Measurements from ENCODE around the gene TGFBR3L.
"Not testable (repeated sequence)": the region's sequence is repeated elsewhere in the genome, so short reads cannot be mapped to it uniquely, and the experiment has no call there.

TGFBR3L gene

GRCh38 chr19:7947939-7948338 lies 33.3 kb downstream of the TGFBR3L start:
- H3K9me3 ChIP-seq (ENCODE audit: control insufficient read depth in 5 of 5, low read length in 5 of 5), result no peaks in the 10 kb centered on the region
- H3K9ac ChIP-seq (ENCODE audit: low read length in 5 of 5), result no peak overlapping the region
- peaks cover 5 to 24% (median 15%) of the 10 kb centered on the region in 5 donors for H3K4me1 ChIP-seq (ENCODE audit: control insufficient read depth in 5 of 5, insufficient read depth in 5 of 5, low read length in 5 of 5)
- no peak overlapping the region for H3K4me3 ChIP-seq (ENCODE audit: low read depth in 1 of 5, low read length in 5 of 5)
- H3K27ac ChIP-seq (ENCODE audit: low read depth, low read length), result no peak overlapping the region
- no peaks in the 10 kb centered on the region for H3K36me3 ChIP-seq (ENCODE audit: control insufficient read depth in 5 of 5, insufficient read depth in 5 of 5, low read length in 5 of 5)
- H3K27me3 ChIP-seq (ENCODE audit: control insufficient read depth in 5 of 5, insufficient read depth in 4 of 5, low read length in 5 of 5), result peaks cover 0 to 3% (median 0%) of the 10 kb centered on the region in 5 donors

DNA sequence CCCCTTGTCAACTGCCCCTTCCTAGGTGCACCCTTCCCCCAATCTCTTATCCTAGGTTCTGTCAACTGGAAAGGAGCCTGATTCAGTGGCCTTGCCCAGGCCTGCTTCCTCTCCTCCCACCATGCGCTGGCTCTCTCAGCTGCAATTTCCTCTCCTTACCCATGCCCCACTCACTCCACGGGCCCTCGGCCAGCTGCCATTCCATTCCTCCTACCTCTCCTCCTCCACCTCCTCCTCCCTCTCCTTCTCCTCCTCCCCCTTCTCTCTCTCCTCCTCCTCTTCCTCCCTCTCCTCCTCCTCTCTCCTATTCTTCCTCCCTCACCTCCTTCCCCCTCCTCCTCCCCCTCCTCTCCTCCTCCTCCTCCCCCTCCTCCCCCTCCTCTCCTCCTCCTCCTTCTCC lies 38.4 kb downstream of the TGFBR3L start:
- H3K36me3 ChIP-seq (ENCODE audit: control insufficient read depth in 5 of 5, insufficient read depth in 5 of 5, low read length in 5 of 5), result peaks cover 0 to 5% (median 1%) of the 10 kb centered on the region in 5 donors
- H3K27ac ChIP-seq (ENCODE audit: low read depth, low read length), result no peak overlapping the region
- H3K9ac ChIP-seq (ENCODE audit: low read length in 5 of 5), result peak overlapping the region in 1 of 5 donors; percentile 14
- peaks cover 0 to 19% (median 11%) of the 10 kb centered on the region in 5 donors for H3K4me1 ChIP-seq (ENCODE audit: control insufficient read depth in 5 of 5, insufficient read depth in 5 of 5, low read length in 5 of 5)
- H3K9me3 ChIP-seq (ENCODE audit: control insufficient read depth in 5 of 5, low read length in 5 of 5), result no peaks in the 10 kb centered on the region
- no peaks in the 10 kb centered on the region for H3K27me3 ChIP-seq (ENCODE audit: control insufficient read depth in 5 of 5, insufficient read depth in 4 of 5, low read length in 5 of 5)
- H3K4me3 ChIP-seq (ENCODE audit: low read depth in 1 of 5, low read length in 5 of 5), result no peak overlapping the region

DNA sequence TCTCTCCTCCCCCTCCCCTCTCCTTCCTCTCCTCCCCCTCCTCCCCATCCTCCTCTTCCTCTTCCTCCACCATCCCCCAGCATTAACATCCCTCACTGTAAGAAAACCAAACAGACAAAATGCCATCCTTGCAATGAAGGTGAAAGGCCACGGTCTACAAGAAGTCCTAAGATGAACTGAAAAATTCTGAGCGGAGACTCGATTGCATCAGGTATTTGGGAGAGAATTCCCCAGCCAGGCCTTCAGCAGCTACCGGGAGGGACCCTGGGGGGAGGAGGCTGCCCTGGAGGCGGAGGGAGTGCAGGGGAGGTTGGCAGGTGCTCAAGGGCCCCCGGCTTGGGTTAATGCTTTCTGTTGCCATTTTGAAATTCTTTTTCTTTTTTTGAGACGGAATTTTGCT lies 38.9 kb downstream of the TGFBR3L start:
- Histone ChIP-seq H3K36me3 (ENCODE audit: control insufficient read depth in 5 of 5, insufficient read depth in 5 of 5, low read length in 5 of 5) (peaks cover 0 to 8% (median 5%) of the 10 kb centered on the region in 5 donors), H3K9ac (ENCODE audit: low read length in 5 of 5) (no peak overlapping the region), H3K9me3 (ENCODE audit: control insufficient read depth in 5 of 5, low read length in 5 of 5) (no peaks in the 10 kb centered on the region), H3K4me1 (ENCODE audit: control insufficient read depth in 5 of 5, insufficient read depth in 5 of 5, low read length in 5 of 5) (peaks cover 0 to 19% (median 11%) of the 10 kb centered on the region in 5 donors), H3K27me3 (ENCODE audit: control insufficient read depth in 5 of 5, insufficient read depth in 4 of 5, low read length in 5 of 5) (no peaks in the 10 kb centered on the region), H3K4me3 (ENCODE audit: low read depth in 1 of 5, low read length in 5 of 5) (no peak overlapping the region), H3K27ac (ENCODE audit: low read depth, low read length) (no peak overlapping the region)

GRCh38 chr19:7955696-7956095 lies 41.1 kb downstream of the TGFBR3L start:
- Histone ChIP-seq H3K27me3 (ENCODE audit: control insufficient read depth in 5 of 5, insufficient read depth in 4 of 5, low read length in 5 of 5) (no peaks in the 10 kb centered on the region), H3K36me3 (ENCODE audit: control insufficient read depth in 5 of 5, insufficient read depth in 5 of 5, low read length in 5 of 5) (peaks cover 0 to 17% (median 6%) of the 10 kb centered on the region in 5 donors), H3K4me3 (ENCODE audit: low read depth in 1 of 5, low read length in 5 of 5) (no peak overlapping the region), H3K9me3 (ENCODE audit: control insufficient read depth in 5 of 5, low read length in 5 of 5) (no peaks in the 10 kb centered on the region), H3K27ac (ENCODE audit: low read depth, low read length) (no peak overlapping the region), H3K4me1 (ENCODE audit: control insufficient read depth in 5 of 5, insufficient read depth in 5 of 5, low read length in 5 of 5) (peaks cover 0 to 19% (median 11%) of the 10 kb centered on the region in 5 donors), H3K9ac (ENCODE audit: low read length in 5 of 5) (no peak overlapping the region)

DNA sequence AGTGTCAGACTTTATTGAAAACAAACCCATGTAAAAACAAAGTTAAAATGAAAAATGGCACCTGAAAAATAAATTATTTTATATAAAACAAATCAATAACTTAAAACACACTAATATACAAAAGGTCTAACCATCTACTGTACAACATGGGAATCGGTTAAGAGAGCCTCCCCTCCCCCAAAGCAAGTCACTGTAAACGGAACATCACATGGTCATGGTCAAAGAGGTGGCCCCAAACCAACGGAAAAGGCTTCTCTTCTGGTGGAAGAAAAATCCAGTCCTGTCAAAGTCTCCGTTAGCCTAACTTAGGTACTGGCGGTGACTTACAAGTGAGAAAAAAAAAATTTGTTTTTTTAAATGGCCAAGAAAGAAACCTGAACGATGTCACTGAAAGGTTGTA lies 44.6 kb downstream of the TGFBR3L start:
- no peaks in the 10 kb centered on the region for H3K27me3 ChIP-seq (ENCODE audit: control insufficient read depth in 5 of 5, insufficient read depth in 4 of 5, low read length in 5 of 5)
- H3K4me1 ChIP-seq (ENCODE audit: control insufficient read depth in 5 of 5, insufficient read depth in 5 of 5, low read length in 5 of 5), result no peaks in the 10 kb centered on the region
- peaks cover 4 to 51% (median 41%) of the 10 kb centered on the region in 5 donors for H3K36me3 ChIP-seq (ENCODE audit: control insufficient read depth in 5 of 5, insufficient read depth in 5 of 5, low read length in 5 of 5)
- no peak overlapping the region for H3K9ac ChIP-seq (ENCODE audit: low read length in 5 of 5)
- H3K9me3 ChIP-seq (ENCODE audit: control insufficient read depth in 5 of 5, low read length in 5 of 5), result no peaks in the 10 kb centered on the region
- H3K27ac ChIP-seq (ENCODE audit: low read depth, low read length), result no peak overlapping the region
- H3K4me3 ChIP-seq (ENCODE audit: low read depth in 1 of 5, low read length in 5 of 5), result no peak overlapping the region

- H3K27me3 ChIP-seq (ENCODE audit: control insufficient read depth in 5 of 5, insufficient read depth in 4 of 5, low read length in 5 of 5); H3K4me3 ChIP-seq (ENCODE audit: low read depth in 1 of 5, low read length in 5 of 5); H3K9me3 ChIP-seq (ENCODE audit: control insufficient read depth in 5 of 5, low read length in 5 of 5); H3K4me1 ChIP-seq (ENCODE audit: control insufficient read depth in 5 of 5, insufficient read depth in 5 of 5, low read length in 5 of 5); H3K9ac ChIP-seq (ENCODE audit: low read length in 5 of 5); H3K27ac ChIP-seq (ENCODE audit: low read depth, low read length): not testable (repeated sequence)
- H3K36me3 ChIP-seq (ENCODE audit: control insufficient read depth in 5 of 5, insufficient read depth in 5 of 5, low read length in 5 of 5), result peaks cover 4 to 70% (median 59%) of the 10 kb centered on the region in 5 donors
Measured at GRCh38 chr19:7961082-7961481, 46.5 kb downstream of the TGFBR3L start.

DNA sequence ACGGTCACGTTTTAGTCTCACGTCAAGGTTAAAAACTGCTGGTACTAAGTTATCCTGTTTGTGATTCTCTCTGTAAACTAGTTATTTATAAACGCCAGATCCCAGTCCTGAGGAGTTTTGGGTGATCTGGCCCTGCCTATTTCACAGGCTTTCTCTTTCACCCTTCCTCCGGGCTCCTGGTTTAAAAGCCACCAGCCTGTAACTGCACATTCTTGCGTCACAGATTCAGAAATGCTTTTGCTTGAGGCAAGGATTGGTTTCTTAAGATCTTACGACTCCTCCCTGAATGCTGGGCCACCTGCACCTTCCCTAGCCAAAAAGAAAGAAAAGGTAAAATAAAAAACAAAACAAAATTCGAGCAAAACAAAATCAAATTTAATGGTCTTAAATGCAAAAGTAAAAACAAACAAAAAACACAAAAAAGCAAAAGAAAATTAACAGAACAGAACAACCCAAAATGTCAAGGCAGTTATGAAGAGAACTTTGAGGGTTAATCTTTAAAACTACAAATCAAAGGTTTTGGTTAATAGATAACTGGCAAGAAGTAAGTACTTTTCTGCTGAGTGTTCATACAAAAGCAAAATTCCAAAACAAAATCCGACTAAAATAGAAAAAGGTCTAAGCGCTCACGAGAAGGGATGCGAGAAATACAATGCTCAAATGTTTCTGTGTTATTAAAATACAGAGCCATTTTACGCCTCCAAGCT lies 47.4 kb downstream of the TGFBR3L start:
- Histone ChIP-seq H3K4me1 (ENCODE audit: control insufficient read depth in 5 of 5, insufficient read depth in 5 of 5, low read length in 5 of 5) (no peaks in the 10 kb centered on the region), H3K36me3 (ENCODE audit: control insufficient read depth in 5 of 5, insufficient read depth in 5 of 5, low read length in 5 of 5) (peaks cover 4 to 80% (median 69%) of the 10 kb centered on the region in 5 donors), H3K9me3 (ENCODE audit: control insufficient read depth in 5 of 5, low read length in 5 of 5) (no peaks in the 10 kb centered on the region), H3K27me3 (ENCODE audit: control insufficient read depth in 5 of 5, insufficient read depth in 4 of 5, low read length in 5 of 5) (no peaks in the 10 kb centered on the region), H3K27ac (ENCODE audit: low read depth, low read length) (no peak overlapping the region), H3K9ac (ENCODE audit: low read length in 5 of 5) (no peak overlapping the region), H3K4me3 (ENCODE audit: low read depth in 1 of 5, low read length in 5 of 5) (no peak overlapping the region)

DNA sequence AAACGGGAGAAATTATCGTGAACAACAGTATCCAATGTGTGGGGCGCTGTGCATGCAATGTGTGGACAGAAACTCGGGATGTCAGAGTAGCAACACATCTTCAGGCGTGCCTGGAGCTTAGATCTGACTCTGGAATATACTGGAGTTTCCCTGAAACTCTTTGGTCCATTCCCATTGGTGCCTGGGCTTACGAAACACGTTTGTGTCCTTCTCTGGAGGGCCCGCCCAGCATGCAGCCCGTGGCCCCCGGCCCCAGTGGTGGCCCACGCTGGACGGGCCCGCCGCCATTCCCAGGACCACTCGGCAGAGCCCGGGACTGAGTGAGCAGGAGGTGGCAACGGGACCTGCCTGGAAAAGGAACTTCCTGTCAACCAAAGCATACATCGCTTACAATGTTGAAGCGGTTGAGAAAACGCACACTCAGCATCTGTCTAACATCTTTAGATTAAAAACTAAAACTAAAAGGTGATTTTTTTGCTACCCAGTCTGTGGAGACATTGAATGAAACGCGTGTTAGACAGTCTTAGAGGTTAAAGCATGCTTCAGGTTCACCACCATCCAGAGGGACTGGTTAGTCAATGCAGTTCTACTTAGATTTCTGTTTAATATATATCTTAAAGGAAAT lies 48.1 kb downstream of the TGFBR3L start:
- Histone ChIP-seq H3K4me1 (ENCODE audit: control insufficient read depth in 5 of 5, insufficient read depth in 5 of 5, low read length in 5 of 5) (no peaks in the 10 kb centered on the region), H3K4me3 (ENCODE audit: low read depth in 1 of 5, low read length in 5 of 5) (no peak overlapping the region), H3K9ac (ENCODE audit: low read length in 5 of 5) (no peak overlapping the region), H3K27ac (ENCODE audit: low read depth, low read length) (no peak overlapping the region), H3K36me3 (ENCODE audit: control insufficient read depth in 5 of 5, insufficient read depth in 5 of 5, low read length in 5 of 5) (peaks cover 4 to 83% (median 76%) of the 10 kb centered on the region in 5 donors), H3K27me3 (ENCODE audit: control insufficient read depth in 5 of 5, insufficient read depth in 4 of 5, low read length in 5 of 5) (no peaks in the 10 kb centered on the region), H3K9me3 (ENCODE audit: control insufficient read depth in 5 of 5, low read length in 5 of 5) (no peaks in the 10 kb centered on the region)

DNA sequence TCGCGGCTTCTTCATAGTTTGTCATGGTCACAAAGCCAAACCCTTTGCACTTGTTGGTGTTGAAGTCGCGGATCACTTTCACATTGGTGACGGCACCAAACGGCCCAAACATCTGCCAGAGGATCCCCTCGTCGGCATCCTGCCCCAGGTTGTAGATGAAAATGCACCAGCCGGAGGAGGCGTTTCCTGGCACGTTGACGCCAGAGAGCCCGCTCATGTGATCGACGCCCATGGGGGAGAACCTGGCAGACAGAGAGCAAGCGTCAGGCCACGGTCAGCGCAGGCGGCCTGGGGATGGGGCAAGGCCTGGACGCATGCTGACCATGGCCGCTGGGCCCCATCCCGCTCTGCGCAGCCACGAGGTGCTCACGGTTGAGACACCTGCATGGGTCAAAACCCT lies 48.9 kb downstream of the TGFBR3L start:
- Histone ChIP-seq H3K27ac (ENCODE audit: low read depth, low read length) (no peak overlapping the region), H3K4me1 (ENCODE audit: control insufficient read depth in 5 of 5, insufficient read depth in 5 of 5, low read length in 5 of 5) (no peaks in the 10 kb centered on the region), H3K36me3 (ENCODE audit: control insufficient read depth in 5 of 5, insufficient read depth in 5 of 5, low read length in 5 of 5) (peaks cover 4 to 88% (median 78%) of the 10 kb centered on the region in 5 donors), H3K4me3 (ENCODE audit: low read depth in 1 of 5, low read length in 5 of 5) (no peak overlapping the region), H3K9me3 (ENCODE audit: control insufficient read depth in 5 of 5, low read length in 5 of 5) (no peaks in the 10 kb centered on the region), H3K9ac (ENCODE audit: low read length in 5 of 5) (no peak overlapping the region), H3K27me3 (ENCODE audit: control insufficient read depth in 5 of 5, insufficient read depth in 4 of 5, low read length in 5 of 5) (no peaks in the 10 kb centered on the region)

DNA sequence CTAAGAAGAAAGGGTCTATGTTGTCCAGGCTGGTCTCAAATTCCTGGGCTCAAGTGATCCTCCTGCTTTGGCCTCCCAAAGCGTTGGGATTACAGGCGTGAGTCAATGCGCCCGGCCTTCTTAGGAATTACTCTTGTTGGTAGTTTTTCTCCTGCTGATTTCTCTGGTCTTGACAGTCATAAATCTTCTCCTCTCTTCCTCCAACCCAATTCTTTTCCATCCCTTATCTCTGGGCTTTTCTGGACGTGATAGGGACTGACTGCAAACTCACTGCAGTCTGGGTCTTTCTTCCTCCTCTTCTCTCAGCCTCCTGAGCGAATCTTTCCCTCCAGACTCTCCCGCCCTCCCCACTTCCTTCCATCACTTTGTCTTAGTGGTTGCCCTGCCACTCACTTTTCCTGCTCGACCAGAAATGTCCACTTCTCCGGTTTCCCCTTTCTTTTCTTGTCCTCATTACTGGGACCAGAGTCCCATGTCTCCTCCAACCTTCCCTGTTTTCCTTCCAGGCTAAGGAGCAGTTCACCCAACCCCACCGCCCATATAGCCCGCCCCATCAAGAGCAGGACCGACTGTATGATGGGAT lies 50.7 kb downstream of the TGFBR3L start:
- H3K27ac ChIP-seq (ENCODE audit: low read depth, low read length), result no peak overlapping the region
- H3K4me1 ChIP-seq (ENCODE audit: control insufficient read depth in 5 of 5, insufficient read depth in 5 of 5, low read length in 5 of 5), result no peaks in the 10 kb centered on the region
- H3K9ac ChIP-seq (ENCODE audit: low read length in 5 of 5), result no peak overlapping the region
- no peaks in the 10 kb centered on the region for H3K9me3 ChIP-seq (ENCODE audit: control insufficient read depth in 5 of 5, low read length in 5 of 5)
- H3K4me3 ChIP-seq (ENCODE audit: low read depth in 1 of 5, low read length in 5 of 5), result no peak overlapping the region
- H3K27me3 ChIP-seq (ENCODE audit: control insufficient read depth in 5 of 5, insufficient read depth in 4 of 5, low read length in 5 of 5), result no peaks in the 10 kb centered on the region
- H3K36me3 ChIP-seq (ENCODE audit: control insufficient read depth in 5 of 5, insufficient read depth in 5 of 5, low read length in 5 of 5), result peaks cover 4 to 93% (median 83%) of the 10 kb centered on the region in 5 donors

All from subcutaneous abdominal adipose tissue (tissue), 5 donors.